CD4-positive, alpha-beta T cell (primary cell): ENCODE data around the gene CDK14. TPM values are rescaled to one million over a fixed set of nuclear protein-coding genes. Genes with fewer than 3 reads are reported as not detected.

Source experiments
- ATAC-seq: fragments of 200-7000 bp; cut with Tn5 transposase; one replicate; pipeline ENCODE4 v1.10.0; 2022; ENCODE audit warnings: mild to moderate bottlenecking; ENCODE audit not compliant: poor library complexity
- CTCF ChIA-PET: fragments of 350-600 bp; sonication (Branson Sonifier 250); formaldehyde crosslinking; loops from one replicate; lab custom pipeline; 2021; ENCODE audit warnings: antibody characterized with exemption, inconsistent platforms; lab: Charles Lee
- POLR2A ChIA-PET: fragments of 350-600 bp; sonication (Branson Sonifier 250); formaldehyde crosslinking; loops from one replicate; lab custom pipeline; 2021; ENCODE audit warnings: antibody characterized with exemption, inconsistent platforms; lab: Charles Lee
- DNase-seq, 14 experiments: peaks; one replicate each; pipeline ENCODE4 v3.0.0-alpha.2; 2013 to 2020; ENCODE audit warnings: mixed read lengths in 2 of 14
- H3K27ac ChIP-seq, 2 donors: one replicate each; pipeline versions ENCODE4 v1.5.1 to v1.7.0; 2013; ENCODE audit warnings: low read length in 2 of 2, low read depth in 1 of 2, mild to moderate bottlenecking in 1 of 2
- H3K27me3 ChIP-seq, 2 experiments: 1 replicate in 1 of 2; 2 replicates in 1 of 2; pipeline versions ENCODE4 v1.6.1 to v1.7.0; 2013; ENCODE audit warnings: low read length in 2 of 2, control low read depth in 1 of 2, mild to moderate bottlenecking in 1 of 2, moderate library complexity in 1 of 2; ENCODE audit not compliant: insufficient read depth in 2 of 2, control insufficient read depth in 1 of 2
- H3K36me3 ChIP-seq: one replicate; pipeline ENCODE4 v1.6.1; 2013; ENCODE audit warnings: low read length, control low read depth; ENCODE audit not compliant: insufficient read depth
- H3K4me1 ChIP-seq: one replicate; pipeline ENCODE4 v1.6.1; 2013; ENCODE audit warnings: low read length, control low read depth; ENCODE audit not compliant: insufficient read depth
- H3K4me3 ChIP-seq: one replicate; pipeline ENCODE4 v1.5.1; 2013; ENCODE audit warnings: mild to moderate bottlenecking, low read length, moderate library complexity
- H3K9me3 ChIP-seq, 2 experiments: 1 replicate in 1 of 2; 2 replicates in 1 of 2; pipeline versions ENCODE4 v1.6.1 to v1.7.0; 2013; ENCODE audit warnings: low read length in 2 of 2, mild to moderate bottlenecking in 2 of 2, control low read depth in 1 of 2, moderate library complexity in 1 of 2; ENCODE audit not compliant: control insufficient read depth in 1 of 2, insufficient read depth in 1 of 2
- H3K27ac Mint-ChIP-seq: one replicate; pipeline ENCODE4 v1.8.0; 2020; ENCODE audit warnings: mixed read lengths
- H3K27me3 Mint-ChIP-seq: one replicate; pipeline ENCODE4 v1.8.0; 2021; ENCODE audit warnings: mixed read lengths
- H3K36me3 Mint-ChIP-seq: one replicate; pipeline ENCODE4 v1.8.0; 2021; ENCODE audit warnings: low read depth, mixed read lengths
- H3K4me1 Mint-ChIP-seq: one replicate; pipeline ENCODE4 v1.8.0; 2021; ENCODE audit warnings: low read depth, mixed read lengths
- H3K4me3 Mint-ChIP-seq: one replicate; pipeline ENCODE4 v1.8.0; 2020; ENCODE audit warnings: mild to moderate bottlenecking, mixed read lengths
- H3K9me3 Mint-ChIP-seq: one replicate; pipeline ENCODE4 v1.8.0; 2020; ENCODE audit warnings: mixed read lengths
- intact Hi-C, 2 experiments: fragments of 100-400 bp; cut with DNase I in 1 of 2; cut with micrococcal nuclease in 1 of 2; formaldehyde crosslinking; loops; one replicate each; pipeline versions ENCODE4 v1.15.1 to v1.9.0; 2023 to 2025; cut with DNase I, micrococcal nuclease
- total RNA-seq, 174 experiments: library from RNA in 2 of 174; stranded (reverse) in 2 of 174; gene quantifications; one replicate each; pipeline ENCODE4 v1.2.3 and lab custom pipeline; 2021 to 2026
- TF ChIP-seq, protein P1 (sequence below): fragments of 200-600 bp; IDR thresholded peaks from one replicate; pipeline ENCODE4 v1.8.0; 2022; ENCODE audit warnings: antibody characterized with exemption, mild to moderate bottlenecking

CDK14 gene
- total RNA-seq, 2 experiments from 2014 or later = 0.45 to 0.47 TPM

DNA sequence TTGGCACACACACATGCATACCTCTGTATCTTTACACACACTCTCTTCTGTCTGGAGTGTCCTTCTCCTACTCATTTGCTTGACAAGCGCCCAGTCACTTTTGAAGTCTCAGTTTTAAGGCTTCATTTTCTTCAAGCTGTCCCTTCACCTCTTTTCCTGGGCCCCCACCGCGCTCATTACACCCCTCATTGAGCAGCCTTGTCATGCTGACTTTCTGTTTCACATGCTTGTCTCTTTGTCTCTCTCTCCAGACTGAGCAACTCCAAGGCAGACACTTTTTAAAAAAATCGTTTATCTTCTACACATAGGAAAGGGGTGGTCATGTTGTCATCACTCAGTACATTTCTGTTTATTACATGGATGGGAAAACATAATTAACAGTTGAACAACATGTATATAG is 442.9 kb downstream of the CDK14 start:
- Histone ChIP-seq H3K27me3 (no peaks in the 10 kb centered on the region), H3K9me3 (no peaks in the 10 kb centered on the region), H3K4me1 (no peaks in the 10 kb centered on the region), H3K27ac (no peak overlapping the region), H3K36me3 (no peaks in the 10 kb centered on the region), H3K4me3 (no peak overlapping the region)
- Mint-ChIP-seq H3K27ac (no peak overlapping the region), H3K36me3 (no peaks in the 10 kb centered on the region), H3K4me1 (no peaks in the 10 kb centered on the region), H3K9me3 (no peaks in the 10 kb centered on the region), H3K4me3 (no peak overlapping the region), H3K27me3 (no peaks in the 10 kb centered on the region)
- DNase-seq (no peak), ATAC-seq (no peak)
- POLR2A ChIA-PET = no interaction called here
- TF ChIP-seq, protein P1, sequence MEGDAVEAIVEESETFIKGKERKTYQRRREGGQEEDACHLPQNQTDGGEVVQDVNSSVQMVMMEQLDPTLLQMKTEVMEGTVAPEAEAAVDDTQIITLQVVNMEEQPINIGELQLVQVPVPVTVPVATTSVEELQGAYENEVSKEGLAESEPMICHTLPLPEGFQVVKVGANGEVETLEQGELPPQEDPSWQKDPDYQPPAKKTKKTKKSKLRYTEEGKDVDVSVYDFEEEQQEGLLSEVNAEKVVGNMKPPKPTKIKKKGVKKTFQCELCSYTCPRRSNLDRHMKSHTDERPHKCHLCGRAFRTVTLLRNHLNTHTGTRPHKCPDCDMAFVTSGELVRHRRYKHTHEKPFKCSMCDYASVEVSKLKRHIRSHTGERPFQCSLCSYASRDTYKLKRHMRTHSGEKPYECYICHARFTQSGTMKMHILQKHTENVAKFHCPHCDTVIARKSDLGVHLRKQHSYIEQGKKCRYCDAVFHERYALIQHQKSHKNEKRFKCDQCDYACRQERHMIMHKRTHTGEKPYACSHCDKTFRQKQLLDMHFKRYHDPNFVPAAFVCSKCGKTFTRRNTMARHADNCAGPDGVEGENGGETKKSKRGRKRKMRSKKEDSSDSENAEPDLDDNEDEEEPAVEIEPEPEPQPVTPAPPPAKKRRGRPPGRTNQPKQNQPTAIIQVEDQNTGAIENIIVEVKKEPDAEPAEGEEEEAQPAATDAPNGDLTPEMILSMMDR = no peak
- intact Hi-C loops = loop anchor here in 1 of 2 experiments (10.0 kb wide), 1 partner anchor 584 kb away; no protein-coding TSS in a partner anchor
- CTCF ChIA-PET = no interaction called here

DNA sequence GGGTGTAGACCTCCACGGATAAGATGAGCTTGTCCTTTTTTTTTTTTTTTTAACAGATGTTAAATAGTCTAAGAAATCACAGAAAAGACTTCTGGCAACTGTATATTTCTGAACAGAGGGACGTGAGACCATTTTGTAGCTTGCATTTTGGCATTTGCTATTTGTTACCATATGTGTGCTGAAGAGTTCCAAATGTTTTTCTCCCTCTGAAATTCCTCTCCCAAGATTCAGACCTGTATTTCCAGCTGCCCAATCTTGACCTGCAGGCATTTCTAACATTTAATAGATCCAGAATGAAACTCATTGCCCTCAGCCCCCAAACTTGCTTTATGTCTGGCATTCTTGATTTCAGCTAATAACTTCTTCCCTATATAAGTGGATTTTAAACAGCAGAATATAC is 445.0 kb downstream of the CDK14 start:
- H3K36me3 ChIP-seq = no peaks in the 10 kb centered on the region
- no peaks in the 10 kb centered on the region for H3K9me3 ChIP-seq
- no peaks in the 10 kb centered on the region for H3K27me3 ChIP-seq
- H3K27ac ChIP-seq = no peak overlapping the region
- POLR2A ChIA-PET = no interaction called here
- Mint-ChIP-seq H3K27me3 (no peaks in the 10 kb centered on the region), H3K4me3 (no peak overlapping the region), H3K4me1 (no peaks in the 10 kb centered on the region), H3K27ac (no peak overlapping the region), H3K9me3 (no peaks in the 10 kb centered on the region), H3K36me3 (no peaks in the 10 kb centered on the region)
- ATAC-seq (no peak), DNase-seq (no peak)
- intact Hi-C loops = no loop called here
- CTCF ChIA-PET = no interaction called here
- TF ChIP-seq, protein P1 = no peak
- no peak overlapping the region for H3K4me3 ChIP-seq
- H3K4me1 ChIP-seq = no peaks in the 10 kb centered on the region

DNA sequence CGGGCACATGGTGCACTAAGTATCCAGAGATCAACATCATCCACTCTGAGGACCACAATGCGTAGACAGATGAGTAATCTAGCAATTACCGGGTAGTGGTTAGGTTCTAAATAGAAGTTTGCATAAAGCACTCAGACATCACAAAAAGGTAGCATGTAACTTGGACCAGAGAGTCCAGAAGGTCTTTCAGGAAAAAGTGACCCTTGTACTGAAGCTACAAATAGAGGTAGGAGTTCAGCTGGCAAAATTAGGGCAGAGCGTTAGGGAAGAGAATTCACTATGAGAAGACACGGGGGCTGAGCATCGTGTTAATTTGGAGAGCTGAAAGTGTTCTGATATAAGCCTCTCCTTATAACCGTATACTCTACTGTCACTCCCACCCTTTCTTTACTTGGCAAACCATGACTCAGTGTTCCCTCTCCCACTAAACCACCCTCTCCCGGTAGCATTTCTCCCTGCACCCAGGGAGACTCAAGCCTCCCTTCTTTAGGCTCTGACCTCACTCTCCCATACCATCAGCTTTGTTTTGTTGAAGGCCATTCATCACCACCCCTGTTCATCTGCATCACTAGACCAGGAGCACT is 445.9 kb downstream of the CDK14 start:
- H3K27ac Mint-ChIP-seq = no peak overlapping the region
- Histone ChIP-seq H3K27ac (no peak overlapping the region), H3K4me3 (no peak overlapping the region), H3K27me3 (no peaks in the 10 kb centered on the region), H3K4me1 (no peaks in the 10 kb centered on the region), H3K9me3 (no peaks in the 10 kb centered on the region), H3K36me3 (no peaks in the 10 kb centered on the region)
- intact Hi-C loops = no loop called here
- ChIA-PET CTCF (no interaction called here), POLR2A (no interaction called here)
- ATAC-seq (no peak), DNase-seq (no peak)
- TF ChIP-seq, protein P1 = no peak
- H3K27me3 Mint-ChIP-seq = no peaks in the 10 kb centered on the region
- H3K4me1 Mint-ChIP-seq = no peaks in the 10 kb centered on the region
- H3K36me3 Mint-ChIP-seq = no peaks in the 10 kb centered on the region
- H3K4me3 Mint-ChIP-seq = no peak overlapping the region
- H3K9me3 Mint-ChIP-seq = no peaks in the 10 kb centered on the region
